T-helper 1 cell treated with Interleukin-12 subunit alpha and Interleukin-12 subunit beta and Interleukin-4 antibody, amounts not matched to agents 30 μg/mL and 1 μg/mL, for 36 hours (primary cell): ENCODE results near the gene ADAMTSL3.

ENCODE experiments used
- H3K27ac Mint-ChIP-seq: one replicate; pipeline ENCODE4 v1.8.0; 2021; ENCODE audit warnings: mild to moderate bottlenecking, mixed read lengths
- H3K27me3 Mint-ChIP-seq: one replicate; pipeline ENCODE4 v1.8.0; 2021; ENCODE audit warnings: low read depth, mixed read lengths
- H3K36me3 Mint-ChIP-seq: one replicate; pipeline ENCODE4 v1.8.0; 2021; ENCODE audit warnings: low read depth, mixed read lengths
- H3K4me1 Mint-ChIP-seq: one replicate; pipeline ENCODE4 v1.8.0; 2021; ENCODE audit warnings: low read depth, mixed read lengths
- H3K4me3 Mint-ChIP-seq: one replicate; pipeline ENCODE4 v1.8.0; 2021; ENCODE audit warnings: mild to moderate bottlenecking, moderate library complexity, mixed read lengths
- H3K9me3 Mint-ChIP-seq: one replicate; pipeline ENCODE4 v1.8.0; 2021; ENCODE audit warnings: mixed read lengths

ADAMTSL3 gene

GRCh38 chr15:83858820-83859505 lies 205.0 kb downstream of the ADAMTSL3 start:
- Mint-ChIP-seq H3K27ac (no peak overlapping the region), H3K9me3 (no peaks in the 10 kb centered on the region), H3K36me3 (no peaks in the 10 kb centered on the region), H3K4me3 (no peak overlapping the region), H3K4me1 (no peaks in the 10 kb centered on the region), H3K27me3 (no peaks in the 10 kb centered on the region)

- Mint-ChIP-seq H3K27ac (no peak overlapping the region), H3K4me1 (no peaks in the 10 kb centered on the region), H3K4me3 (no peak overlapping the region), H3K36me3 (no peaks in the 10 kb centered on the region), H3K27me3 (peaks cover 5% of the 10 kb centered on the region), H3K9me3 (no peaks in the 10 kb centered on the region)
These were observed 212.8 kb downstream of the ADAMTSL3 start for GRCh38 chr15:83866692-83867091.

- Mint-ChIP-seq H3K9me3 (no peaks in the 10 kb centered on the region), H3K4me3 (no peak overlapping the region), H3K4me1 (no peaks in the 10 kb centered on the region), H3K27ac (no peak overlapping the region), H3K36me3 (no peaks in the 10 kb centered on the region), H3K27me3 (peaks cover 5% of the 10 kb centered on the region)
These were observed 215.4 kb downstream of the ADAMTSL3 start for GRCh38 chr15:83869341-83869740.

- Mint-ChIP-seq H3K4me3 (no peak overlapping the region), H3K27me3 (peaks cover 5% of the 10 kb centered on the region), H3K9me3 (no peaks in the 10 kb centered on the region), H3K4me1 (no peaks in the 10 kb centered on the region), H3K36me3 (no peaks in the 10 kb centered on the region), H3K27ac (no peak overlapping the region)
These were observed 218.1 kb downstream of the ADAMTSL3 start for GRCh38 chr15:83871808-83872559.

- Mint-ChIP-seq H3K36me3 (no peaks in the 10 kb centered on the region), H3K4me3 (no peak overlapping the region), H3K9me3 (no peaks in the 10 kb centered on the region), H3K4me1 (no peaks in the 10 kb centered on the region), H3K27me3 (peaks cover 3% of the 10 kb centered on the region), H3K27ac (no peak overlapping the region)
These were observed 220.0 kb downstream of the ADAMTSL3 start for GRCh38 chr15:83873966-83874365.

GRCh38 chr15:83880529-83880928 lies 226.6 kb downstream of the ADAMTSL3 start:
- Mint-ChIP-seq H3K4me1 (no peaks in the 10 kb centered on the region), H3K4me3 (no peak overlapping the region), H3K27ac (no peak overlapping the region), H3K27me3 (peaks cover 4% of the 10 kb centered on the region), H3K9me3 (no peaks in the 10 kb centered on the region), H3K36me3 (no peaks in the 10 kb centered on the region)

GRCh38 chr15:83881156-83881555 lies 227.2 kb downstream of the ADAMTSL3 start:
- H3K4me3 Mint-ChIP-seq = no peak overlapping the region
- no peaks in the 10 kb centered on the region for H3K36me3 Mint-ChIP-seq
- no peak overlapping the region for H3K27ac Mint-ChIP-seq
- H3K27me3 Mint-ChIP-seq = peaks cover 4% of the 10 kb centered on the region
- no peaks in the 10 kb centered on the region for H3K4me1 Mint-ChIP-seq
- no peaks in the 10 kb centered on the region for H3K9me3 Mint-ChIP-seq

- H3K4me1 Mint-ChIP-seq = peaks cover 5% of the 10 kb centered on the region
- no peak overlapping the region for H3K4me3 Mint-ChIP-seq
- peaks cover 7% of the 10 kb centered on the region for H3K27me3 Mint-ChIP-seq
- H3K36me3 Mint-ChIP-seq = no peaks in the 10 kb centered on the region
- H3K27ac Mint-ChIP-seq = no peak overlapping the region
- H3K9me3 Mint-ChIP-seq = no peaks in the 10 kb centered on the region
These were observed 232.4 kb downstream of the ADAMTSL3 start for GRCh38 chr15:83886321-83886720.

GRCh38 chr15:83887404-83887803 lies 233.5 kb downstream of the ADAMTSL3 start:
- Mint-ChIP-seq H3K27ac (no peak overlapping the region), H3K9me3 (no peaks in the 10 kb centered on the region), H3K27me3 (peaks cover 7% of the 10 kb centered on the region), H3K36me3 (no peaks in the 10 kb centered on the region), H3K4me3 (no peak overlapping the region), H3K4me1 (peaks cover 5% of the 10 kb centered on the region)

- Mint-ChIP-seq H3K27ac (no peak overlapping the region), H3K4me1 (peaks cover 5% of the 10 kb centered on the region), H3K9me3 (no peaks in the 10 kb centered on the region), H3K4me3 (no peak overlapping the region), H3K36me3 (no peaks in the 10 kb centered on the region), H3K27me3 (peaks cover 7% of the 10 kb centered on the region)
These were observed 234.0 kb downstream of the ADAMTSL3 start for GRCh38 chr15:83887961-83888360.

GRCh38 chr15:83889995-83890394 lies 236.1 kb downstream of the ADAMTSL3 start:
- no peak overlapping the region for H3K4me3 Mint-ChIP-seq
- peaks cover 7% of the 10 kb centered on the region for H3K27me3 Mint-ChIP-seq
- no peaks in the 10 kb centered on the region for H3K9me3 Mint-ChIP-seq
- no peak overlapping the region for H3K27ac Mint-ChIP-seq
- H3K36me3 Mint-ChIP-seq = no peaks in the 10 kb centered on the region
- peaks cover 5% of the 10 kb centered on the region for H3K4me1 Mint-ChIP-seq

- H3K4me3 Mint-ChIP-seq = no peak overlapping the region
- no peak overlapping the region for H3K27ac Mint-ChIP-seq
- H3K4me1 Mint-ChIP-seq = peaks cover 5% of the 10 kb centered on the region
- H3K27me3 Mint-ChIP-seq = peaks cover 7% of the 10 kb centered on the region
- no peaks in the 10 kb centered on the region for H3K36me3 Mint-ChIP-seq
- H3K9me3 Mint-ChIP-seq = no peaks in the 10 kb centered on the region
These were observed 236.7 kb downstream of the ADAMTSL3 start for GRCh38 chr15:83890587-83890986.

- Mint-ChIP-seq H3K4me3 (no peak overlapping the region), H3K36me3 (no peaks in the 10 kb centered on the region)
These were observed 238.6 kb downstream of the ADAMTSL3 start for GRCh38 chr15:83892498-83892897.

GRCh38 chr15:83893308-83893707 lies 239.4 kb downstream of the ADAMTSL3 start:
- Mint-ChIP-seq H3K9me3 (no peaks in the 10 kb centered on the region), H3K27me3 (peaks cover 5% of the 10 kb centered on the region), H3K27ac (no peak overlapping the region), H3K4me1 (peaks cover 5% of the 10 kb centered on the region), H3K36me3 (no peaks in the 10 kb centered on the region), H3K4me3 (no peak overlapping the region)

More at GRCh38 chr15:83892498-83892897, 238.6 kb downstream of the ADAMTSL3 start:
- peaks cover 7% of the 10 kb centered on the region for H3K27me3 Mint-ChIP-seq
- no peak overlapping the region for H3K27ac Mint-ChIP-seq
- peaks cover 5% of the 10 kb centered on the region for H3K4me1 Mint-ChIP-seq
- no peaks in the 10 kb centered on the region for H3K9me3 Mint-ChIP-seq

GRCh38 chr15:83897037-83897436 lies 243.1 kb downstream of the ADAMTSL3 start:
- H3K36me3 Mint-ChIP-seq = no peaks in the 10 kb centered on the region
- H3K27me3 Mint-ChIP-seq = peaks cover 8% of the 10 kb centered on the region
- no peaks in the 10 kb centered on the region for H3K4me1 Mint-ChIP-seq
- H3K4me3 Mint-ChIP-seq = no peak overlapping the region
- no peak overlapping the region for H3K27ac Mint-ChIP-seq
- H3K9me3 Mint-ChIP-seq = no peaks in the 10 kb centered on the region
